ENCODE data around the gene MIOS. TPM values are rescaled to one million over a fixed set of nuclear protein-coding genes. Genes with fewer than 3 reads are reported as not detected.
A peak's percentile ranks its signal among the peaks of the same experiment; 100 is the strongest.
"Not testable (repeated sequence)": the region's sequence is repeated elsewhere in the genome, so short reads cannot be mapped to it uniquely, and the experiment has no call there.

The MIOS gene
- polyA plus RNA-seq, 3 donors, result 41.1 to 51.2 (median 42.3) TPM

DNA sequence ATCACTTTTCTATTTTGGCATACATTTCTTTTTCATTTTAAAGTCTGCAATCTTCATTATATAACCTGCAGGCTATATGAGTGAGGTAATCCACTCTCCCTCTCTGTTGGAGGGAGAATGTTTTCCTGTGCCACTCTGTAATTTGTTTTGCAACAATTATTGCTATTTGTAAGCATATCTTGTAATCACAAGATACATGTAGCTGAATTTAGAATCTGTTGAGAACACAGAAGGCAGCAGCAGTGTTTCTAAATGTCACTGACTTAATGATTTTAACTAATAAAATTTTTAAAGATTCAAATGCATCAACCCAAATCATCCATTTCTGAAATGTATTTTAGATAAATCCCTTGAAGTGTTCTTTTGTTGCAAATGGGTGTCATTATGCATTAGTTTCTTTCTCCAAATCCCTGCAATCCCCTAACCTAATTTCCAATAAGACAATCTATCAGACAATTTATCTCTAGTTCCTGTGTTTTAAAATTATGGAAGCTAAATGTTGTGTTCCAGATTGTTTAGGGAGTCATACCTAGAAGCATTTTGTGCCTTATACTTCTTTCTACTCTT lies 54.0 kb downstream of the MIOS start:
- no peak for DNase-seq (ENCODE audit: extremely low read depth in 1 of 11, low read depth in 9 of 11, low spot score in 4 of 11)

DNA sequence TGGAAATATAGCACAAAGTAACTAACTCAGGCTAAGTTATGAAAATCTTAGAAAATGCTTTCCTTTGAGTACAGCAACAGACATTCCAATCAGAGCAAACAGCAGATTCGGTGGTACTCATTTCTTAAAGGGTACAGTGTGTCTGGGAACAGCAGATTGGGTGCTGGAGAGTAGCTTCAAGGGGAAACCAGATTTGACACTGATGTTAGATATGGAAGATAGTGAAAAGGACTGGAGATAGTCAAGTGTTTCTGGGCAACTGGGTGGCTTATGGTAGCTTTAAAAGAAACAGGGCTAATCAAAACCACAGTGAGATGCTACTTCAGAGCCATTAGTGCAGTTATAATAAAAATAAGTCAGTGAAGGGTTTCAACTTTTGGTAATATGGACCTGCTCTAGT lies 61.8 kb downstream of the MIOS start:
- DNase-seq (ENCODE audit: extremely low read depth in 1 of 11, low read depth in 9 of 11, low spot score in 4 of 11), result no peak

- DNase-seq (ENCODE audit: extremely low read depth in 1 of 11, low read depth in 9 of 11, low spot score in 4 of 11), result no peak
Measured at GRCh38 chr7:7630626-7631329, 64.1 kb downstream of the MIOS start.

DNA sequence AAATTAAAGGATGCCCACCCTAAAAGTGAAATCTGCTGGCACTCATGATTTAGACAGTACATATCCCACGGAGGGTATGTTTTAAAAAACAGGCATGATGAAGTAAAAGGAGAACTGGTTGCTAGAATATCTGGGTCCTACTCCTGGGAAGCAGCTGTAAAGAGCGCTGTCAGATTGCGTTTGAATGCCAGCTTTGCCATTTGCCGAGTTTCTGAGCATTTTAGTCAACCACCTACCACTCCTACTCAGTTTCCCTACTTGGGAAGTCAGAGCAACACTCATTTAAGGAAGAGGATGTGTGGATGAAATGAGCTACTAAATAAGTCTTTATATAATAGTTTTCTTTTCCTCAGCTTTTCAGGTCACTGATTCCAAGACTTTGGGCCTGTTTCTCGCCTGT lies 72.7 kb downstream of the MIOS start:
- DNase-seq (ENCODE audit: extremely low read depth in 1 of 11, low read depth in 9 of 11, low spot score in 4 of 11), result no peak

DNA sequence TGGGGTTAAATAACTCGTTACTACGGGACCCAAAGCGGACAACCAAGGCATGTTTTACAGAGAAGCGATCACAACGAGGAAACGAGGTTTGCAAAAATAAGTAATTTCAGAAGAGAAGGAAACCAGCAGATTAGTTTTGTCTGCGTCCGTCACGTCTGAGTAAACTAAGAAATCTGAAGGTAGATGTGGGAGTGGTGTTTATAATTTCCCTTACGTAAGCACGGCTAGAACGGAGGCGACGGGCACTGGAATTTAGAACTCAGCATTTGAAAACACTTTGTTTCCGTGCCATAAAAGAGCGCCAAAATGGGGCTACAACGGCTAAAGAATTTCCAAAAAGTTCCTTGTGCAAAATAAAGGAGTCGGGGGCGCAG lies 73.2 kb downstream of the MIOS start:
- DNase-seq (ENCODE audit: extremely low read depth in 1 of 11, low read depth in 9 of 11, low spot score in 4 of 11), result peak in 7 of 11 donors; percentile 7 to 44 (median 31)

GRCh38 chr7:7640221-7641128 lies 73.8 kb downstream of the MIOS start, which contains the start of gene UMAD1:
Gene UMAD1, plus strand, starts transcription at chr7:7640752. Its CDS starts 32,620 bp downstream, at chr7:7673372.
- DNase-seq (ENCODE audit: extremely low read depth in 1 of 11, low read depth in 9 of 11, low spot score in 4 of 11), result peak; percentile 95 to 99 (median 97)

DNA sequence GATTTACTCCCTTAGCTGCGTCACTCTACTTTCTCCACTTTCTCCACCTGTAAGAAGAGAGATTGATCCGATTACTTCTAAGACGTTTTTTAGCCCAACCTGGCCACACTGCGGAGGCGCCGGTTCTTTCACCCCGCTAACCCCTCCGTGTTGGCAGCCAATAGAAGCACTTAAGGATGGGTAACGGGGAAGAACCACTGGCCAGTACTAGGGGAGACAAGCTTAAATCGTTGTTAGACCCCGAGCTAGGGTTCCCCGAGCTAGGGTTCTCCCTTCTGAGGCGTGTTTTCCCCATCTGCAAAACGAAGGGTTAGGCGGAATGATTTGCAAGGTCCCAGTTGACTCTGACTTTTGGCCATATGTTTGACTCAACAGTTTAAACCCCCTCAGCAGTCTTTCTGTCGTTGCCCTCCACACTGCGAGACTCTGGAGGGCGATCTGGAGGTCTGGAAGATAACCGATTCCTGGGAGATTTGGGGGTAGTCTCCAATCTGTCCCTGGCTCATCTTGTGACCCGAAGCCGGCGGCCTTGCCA lies 74.5 kb downstream of the MIOS start:
- DNase-seq (ENCODE audit: extremely low read depth in 1 of 11, low read depth in 9 of 11, low spot score in 4 of 11), result peak in 2 of 11 donors; percentile 4 to 12

DNA sequence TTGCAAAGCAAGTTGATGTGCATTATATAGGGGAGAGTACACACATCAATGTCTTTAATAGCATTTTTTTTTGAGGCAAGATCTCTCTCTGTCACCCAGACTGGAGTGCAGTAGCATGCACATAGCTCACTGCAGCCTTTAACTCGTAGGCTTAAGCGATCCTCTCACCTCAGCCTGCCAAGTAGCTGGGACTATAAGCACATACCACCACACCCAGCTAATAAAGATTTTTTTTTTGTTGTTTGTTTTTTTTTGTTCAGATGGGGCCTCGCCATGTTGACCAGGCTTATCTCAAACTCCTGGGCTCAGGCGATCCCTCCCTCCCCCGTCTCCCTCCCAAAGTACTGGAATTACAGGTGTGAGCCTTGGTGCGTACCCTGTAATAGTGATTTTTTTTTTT lies 75.4 kb downstream of the MIOS start:
- no peak for DNase-seq (ENCODE audit: extremely low read depth in 1 of 11, low read depth in 9 of 11, low spot score in 4 of 11)

DNA sequence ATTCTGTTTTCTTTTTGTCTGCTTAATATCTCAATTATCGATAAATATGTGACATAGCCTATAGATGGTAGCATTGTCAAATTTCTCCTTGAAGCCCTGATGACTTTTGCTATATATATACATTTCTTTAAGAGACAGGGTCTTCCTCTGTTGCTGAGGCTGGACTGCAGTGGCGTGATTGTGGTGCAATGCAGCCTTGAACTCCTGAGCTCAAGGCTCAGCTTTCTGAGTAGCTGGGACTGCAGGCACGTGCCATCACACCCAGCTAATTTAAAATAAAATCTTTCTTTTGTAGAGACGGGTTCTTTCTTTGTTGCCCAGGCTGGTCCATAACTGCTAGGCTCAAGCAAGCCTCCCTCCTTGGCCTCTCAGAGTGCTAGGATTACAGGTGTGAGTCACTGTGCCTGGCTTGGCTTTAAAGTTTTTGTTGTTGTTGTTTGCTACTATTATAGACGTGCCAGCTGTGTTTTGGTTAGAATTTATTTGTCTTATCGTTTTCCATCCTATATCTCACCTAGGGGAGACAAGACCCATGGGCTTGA lies 80.9 kb downstream of the MIOS start:
- no peak for DNase-seq (ENCODE audit: extremely low read depth in 1 of 11, low read depth in 9 of 11, low spot score in 4 of 11)

DNA sequence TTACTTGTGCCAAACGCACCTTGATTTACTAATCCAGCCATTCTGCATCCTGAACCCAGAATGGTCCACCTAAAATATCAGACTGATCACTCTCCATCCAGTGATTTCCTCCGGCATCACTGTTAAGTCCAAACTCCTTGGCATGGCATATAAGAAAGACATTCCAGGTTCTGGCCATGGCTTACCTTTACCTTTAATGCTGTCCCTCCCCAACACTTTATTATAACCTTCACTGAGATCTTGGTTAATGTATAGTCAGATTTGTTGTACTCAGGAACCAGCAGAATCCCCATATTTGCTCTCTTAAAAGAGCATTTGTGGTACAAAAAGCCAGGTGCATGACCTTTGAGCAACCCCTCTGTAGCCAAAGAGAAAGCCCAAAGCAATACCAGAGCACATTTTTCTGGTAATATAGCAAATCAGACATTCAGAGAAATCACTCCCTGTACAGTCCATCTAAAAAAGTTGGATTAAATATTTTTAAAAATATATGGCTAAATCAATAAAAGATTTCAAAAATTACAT lies 84.1 kb downstream of the MIOS start:
- DNase-seq (ENCODE audit: extremely low read depth in 1 of 11, low read depth in 9 of 11, low spot score in 4 of 11), result no peak

GRCh38 chr7:7651479-7651878 lies 84.8 kb downstream of the MIOS start:
- no peak for DNase-seq (ENCODE audit: extremely low read depth in 1 of 11, low read depth in 9 of 11, low spot score in 4 of 11)

- DNase-seq (ENCODE audit: extremely low read depth in 1 of 11, low read depth in 9 of 11, low spot score in 4 of 11), result no peak
Measured at GRCh38 chr7:7652798-7653540, 86.3 kb downstream of the MIOS start.

GRCh38 chr7:7653593-7654187 lies 87.0 kb downstream of the MIOS start:
- DNase-seq (ENCODE audit: extremely low read depth in 1 of 11, low read depth in 9 of 11, low spot score in 4 of 11), result no peak

DNA sequence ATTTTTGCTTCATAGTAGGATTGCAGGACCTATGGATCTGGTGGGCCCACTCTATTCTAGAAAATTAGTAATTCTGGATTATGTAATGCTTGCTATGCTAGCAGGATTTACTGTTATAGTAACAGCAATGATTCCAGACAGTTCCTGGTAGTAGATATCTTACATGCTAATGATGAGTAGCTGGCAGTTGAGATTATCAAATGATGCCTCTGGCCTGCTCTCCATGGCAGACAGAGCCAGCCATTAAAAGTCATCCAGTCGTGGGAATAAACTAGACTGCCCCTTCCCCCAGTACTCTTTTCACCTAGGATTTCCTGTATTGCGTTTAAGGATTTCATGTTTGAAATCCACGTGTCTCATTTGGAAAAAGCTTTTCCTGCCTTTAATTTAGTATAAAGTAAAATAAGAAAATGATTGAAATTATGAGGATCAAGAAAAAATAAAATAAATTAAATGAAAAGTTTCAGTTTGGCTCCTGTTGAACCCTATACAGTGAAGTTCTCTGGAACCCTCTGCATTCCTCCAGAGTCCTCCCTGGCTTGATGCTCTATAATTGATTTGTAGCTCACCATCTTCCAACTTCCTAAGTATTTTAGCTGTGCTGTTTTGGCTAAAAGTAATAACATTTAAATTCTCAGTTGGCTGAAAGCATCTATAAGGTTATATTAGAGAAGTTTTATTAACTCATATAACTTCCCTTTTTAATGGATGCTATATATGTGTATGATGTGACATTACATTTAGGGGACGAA lies 88.5 kb downstream of the MIOS start:
- DNase-seq (ENCODE audit: extremely low read depth in 1 of 11, low read depth in 9 of 11, low spot score in 4 of 11), result no peak

- DNase-seq (ENCODE audit: extremely low read depth in 1 of 11, low read depth in 9 of 11, low spot score in 4 of 11), result not testable (repeated sequence)
Measured at GRCh38 chr7:7656459-7656858, 89.8 kb downstream of the MIOS start.
